GM23338 (cell line): ENCODE results near the gene ZCCHC14. TPM values are rescaled to one million over a fixed set of nuclear protein-coding genes. Genes with fewer than 3 reads are reported as not detected.

Experiments
- EZH2phosphoT487 ChIP-seq: fragments of 200-600 bp; sonication (generic); IDR thresholded peaks from one replicate; pipeline ENCODE4 v1.8.1; 2018; ENCODE audit warnings: antibody characterized with exemption; ENCODE audit not compliant: unreplicated experiment
- ZNF114 ChIP-seq: fragments of 250-450 bp; sonication (Bioruptor Pico); IDR thresholded peaks from 2 replicates; pipeline ENCODE4 v1.5.0; 2020; ENCODE audit warnings: mild to moderate bottlenecking, moderate library complexity
- ZNF331 ChIP-seq: fragments of 250-450 bp; sonication (Bioruptor Pico); IDR thresholded peaks from 2 replicates; pipeline ENCODE4 v1.5.0; 2020; ENCODE audit warnings: low read depth, mild to moderate bottlenecking, moderate library complexity
- polyA plus RNA-seq: library from polyadenylated mRNA; unstranded; fragments of >200 nt; fragmentation: Nextera tagmentation; extraction: Ambion mirVana; gene quantifications from 2 replicates; pipeline ENCODE4 v1.2.1, GENCODE V29; 2016
- total RNA-seq: library from RNA; depleted of rRNA; stranded (reverse); fragments of >200 nt; shearing (Covaris generic); gene quantifications from 2 replicates; pipeline ENCODE4 v1.2.3, GENCODE V29; 2014
- TF ChIP-seq, protein P1 (sequence below): fragments of 250-450 bp; sonication (Bioruptor Pico); IDR thresholded peaks from 2 replicates; pipeline ENCODE4 v1.5.0; 2020; ENCODE audit warnings: mild to moderate bottlenecking, moderate library complexity
- TF ChIP-seq, protein P2 (sequence below), 2 experiments: fragments of 200-600 bp in 1 of 2; sonication (generic) in 1 of 2; conservative IDR thresholded peaks; 2 replicates each; pipeline versions ENCODE4 v1.5.1 to v1.6.1; 2016 to 2017; ENCODE audit warnings: antibody characterized with exemption in 2 of 2, low read depth in 2 of 2, mild to moderate bottlenecking in 2 of 2, moderate library complexity in 1 of 2
- TF ChIP-seq, protein P3 (sequence below): IDR thresholded peaks from 2 replicates; pipeline ENCODE4 v1.6.1; 2016; ENCODE audit warnings: antibody characterized with exemption

ZCCHC14 gene
- total and polyA plus RNA-seq, 2 experiments from 2014 or later: 6.8 to 22.4 TPM

DNA sequence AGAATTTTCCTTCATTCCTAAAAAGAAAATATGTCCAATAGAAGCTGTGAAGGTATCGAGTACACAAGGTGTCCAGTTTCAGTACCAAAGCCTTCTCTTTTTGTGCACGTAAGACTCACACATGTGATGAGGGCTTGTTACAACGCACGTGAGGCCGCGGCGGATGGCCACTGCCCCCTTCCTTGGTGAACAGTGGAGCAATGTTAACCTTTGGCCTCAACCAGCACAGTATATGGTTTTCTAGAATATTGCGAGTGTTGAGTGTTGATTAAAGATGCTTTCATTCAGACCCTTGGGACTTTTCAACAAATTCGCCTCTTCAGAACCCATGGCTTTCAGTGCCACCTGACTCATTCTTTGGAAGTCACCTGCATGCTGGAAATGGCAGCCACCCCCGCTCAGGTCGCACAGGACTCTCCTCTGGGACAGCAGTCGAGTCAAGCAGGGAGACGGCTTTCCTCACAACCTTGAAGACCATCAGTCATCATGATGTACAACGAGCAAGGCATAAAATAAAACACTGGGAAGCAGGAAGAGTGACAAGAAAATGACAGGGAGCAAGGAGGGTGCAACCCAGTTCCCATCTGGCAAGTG is 86.2 kb downstream of the ZCCHC14 start (continued):
- TF ChIP-seq, protein P1, sequence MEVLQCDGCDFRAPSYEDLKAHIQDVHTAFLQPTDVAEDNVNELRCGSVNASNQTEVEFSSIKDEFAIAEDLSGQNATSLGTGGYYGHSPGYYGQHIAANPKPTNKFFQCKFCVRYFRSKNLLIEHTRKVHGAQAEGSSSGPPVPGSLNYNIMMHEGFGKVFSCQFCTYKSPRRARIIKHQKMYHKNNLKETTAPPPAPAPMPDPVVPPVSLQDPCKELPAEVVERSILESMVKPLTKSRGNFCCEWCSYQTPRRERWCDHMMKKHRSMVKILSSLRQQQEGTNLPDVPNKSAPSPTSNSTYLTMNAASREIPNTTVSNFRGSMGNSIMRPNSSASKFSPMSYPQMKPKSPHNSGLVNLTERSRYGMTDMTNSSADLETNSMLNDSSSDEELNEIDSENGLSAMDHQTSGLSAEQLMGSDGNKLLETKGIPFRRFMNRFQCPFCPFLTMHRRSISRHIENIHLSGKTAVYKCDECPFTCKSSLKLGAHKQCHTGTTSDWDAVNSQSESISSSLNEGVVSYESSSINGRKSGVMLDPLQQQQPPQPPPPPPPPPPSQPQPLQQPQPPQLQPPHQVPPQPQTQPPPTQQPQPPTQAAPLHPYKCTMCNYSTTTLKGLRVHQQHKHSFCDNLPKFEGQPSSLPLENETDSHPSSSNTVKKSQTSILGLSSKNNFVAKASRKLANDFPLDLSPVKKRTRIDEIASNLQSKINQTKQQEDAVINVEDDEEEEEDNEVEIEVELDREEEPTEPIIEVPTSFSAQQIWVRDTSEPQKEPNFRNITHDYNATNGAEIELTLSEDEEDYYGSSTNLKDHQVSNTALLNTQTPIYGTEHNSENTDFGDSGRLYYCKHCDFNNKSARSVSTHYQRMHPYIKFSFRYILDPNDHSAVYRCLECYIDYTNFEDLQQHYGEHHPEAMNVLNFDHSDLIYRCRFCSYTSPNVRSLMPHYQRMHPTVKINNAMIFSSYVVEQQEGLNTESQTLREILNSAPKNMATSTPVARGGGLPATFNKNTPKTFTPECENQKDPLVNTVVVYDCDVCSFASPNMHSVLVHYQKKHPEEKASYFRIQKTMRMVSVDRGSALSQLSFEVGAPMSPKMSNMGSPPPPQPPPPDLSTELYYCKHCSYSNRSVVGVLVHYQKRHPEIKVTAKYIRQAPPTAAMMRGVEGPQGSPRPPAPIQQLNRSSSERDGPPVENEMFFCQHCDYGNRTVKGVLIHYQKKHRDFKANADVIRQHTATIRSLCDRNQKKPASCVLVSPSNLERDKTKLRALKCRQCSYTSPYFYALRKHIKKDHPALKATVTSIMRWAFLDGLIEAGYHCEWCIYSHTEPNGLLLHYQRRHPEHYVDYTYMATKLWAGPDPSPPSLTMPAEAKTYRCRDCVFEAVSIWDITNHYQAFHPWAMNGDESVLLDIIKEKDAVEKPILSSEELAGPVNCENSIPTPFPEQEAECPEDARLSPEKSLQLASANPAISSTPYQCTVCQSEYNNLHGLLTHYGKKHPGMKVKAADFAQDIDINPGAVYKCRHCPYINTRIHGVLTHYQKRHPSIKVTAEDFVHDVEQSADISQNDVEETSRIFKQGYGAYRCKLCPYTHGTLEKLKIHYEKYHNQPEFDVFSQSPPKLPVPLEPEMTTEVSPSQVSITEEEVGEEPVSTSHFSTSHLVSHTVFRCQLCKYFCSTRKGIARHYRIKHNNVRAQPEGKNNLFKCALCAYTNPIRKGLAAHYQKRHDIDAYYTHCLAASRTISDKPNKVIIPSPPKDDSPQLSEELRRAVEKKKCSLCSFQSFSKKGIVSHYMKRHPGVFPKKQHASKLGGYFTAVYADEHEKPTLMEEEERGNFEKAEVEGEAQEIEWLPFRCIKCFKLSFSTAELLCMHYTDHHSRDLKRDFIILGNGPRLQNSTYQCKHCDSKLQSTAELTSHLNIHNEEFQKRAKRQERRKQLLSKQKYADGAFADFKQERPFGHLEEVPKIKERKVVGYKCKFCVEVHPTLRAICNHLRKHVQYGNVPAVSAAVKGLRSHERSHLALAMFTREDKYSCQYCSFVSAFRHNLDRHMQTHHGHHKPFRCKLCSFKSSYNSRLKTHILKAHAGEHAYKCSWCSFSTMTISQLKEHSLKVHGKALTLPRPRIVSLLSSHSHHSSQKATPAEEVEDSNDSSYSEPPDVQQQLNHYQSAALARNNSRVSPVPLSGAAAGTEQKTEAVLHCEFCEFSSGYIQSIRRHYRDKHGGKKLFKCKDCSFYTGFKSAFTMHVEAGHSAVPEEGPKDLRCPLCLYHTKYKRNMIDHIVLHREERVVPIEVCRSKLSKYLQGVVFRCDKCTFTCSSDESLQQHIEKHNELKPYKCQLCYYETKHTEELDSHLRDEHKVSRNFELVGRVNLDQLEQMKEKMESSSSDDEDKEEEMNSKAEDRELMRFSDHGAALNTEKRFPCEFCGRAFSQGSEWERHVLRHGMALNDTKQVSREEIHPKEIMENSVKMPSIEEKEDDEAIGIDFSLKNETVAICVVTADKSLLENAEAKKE: no peak
- TF ChIP-seq EZH2phosphoT487: no peak
- TF ChIP-seq ZNF331 (CRISPR knock-in tag): no peak
- no peak for TF ChIP-seq ZNF114
- TF ChIP-seq, protein P2, sequence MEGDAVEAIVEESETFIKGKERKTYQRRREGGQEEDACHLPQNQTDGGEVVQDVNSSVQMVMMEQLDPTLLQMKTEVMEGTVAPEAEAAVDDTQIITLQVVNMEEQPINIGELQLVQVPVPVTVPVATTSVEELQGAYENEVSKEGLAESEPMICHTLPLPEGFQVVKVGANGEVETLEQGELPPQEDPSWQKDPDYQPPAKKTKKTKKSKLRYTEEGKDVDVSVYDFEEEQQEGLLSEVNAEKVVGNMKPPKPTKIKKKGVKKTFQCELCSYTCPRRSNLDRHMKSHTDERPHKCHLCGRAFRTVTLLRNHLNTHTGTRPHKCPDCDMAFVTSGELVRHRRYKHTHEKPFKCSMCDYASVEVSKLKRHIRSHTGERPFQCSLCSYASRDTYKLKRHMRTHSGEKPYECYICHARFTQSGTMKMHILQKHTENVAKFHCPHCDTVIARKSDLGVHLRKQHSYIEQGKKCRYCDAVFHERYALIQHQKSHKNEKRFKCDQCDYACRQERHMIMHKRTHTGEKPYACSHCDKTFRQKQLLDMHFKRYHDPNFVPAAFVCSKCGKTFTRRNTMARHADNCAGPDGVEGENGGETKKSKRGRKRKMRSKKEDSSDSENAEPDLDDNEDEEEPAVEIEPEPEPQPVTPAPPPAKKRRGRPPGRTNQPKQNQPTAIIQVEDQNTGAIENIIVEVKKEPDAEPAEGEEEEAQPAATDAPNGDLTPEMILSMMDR (conservative IDR thresholded peaks at IDR 0.05; ENCODE audit: low read depth in 2 of 2): no peak
- TF ChIP-seq, protein P3, sequence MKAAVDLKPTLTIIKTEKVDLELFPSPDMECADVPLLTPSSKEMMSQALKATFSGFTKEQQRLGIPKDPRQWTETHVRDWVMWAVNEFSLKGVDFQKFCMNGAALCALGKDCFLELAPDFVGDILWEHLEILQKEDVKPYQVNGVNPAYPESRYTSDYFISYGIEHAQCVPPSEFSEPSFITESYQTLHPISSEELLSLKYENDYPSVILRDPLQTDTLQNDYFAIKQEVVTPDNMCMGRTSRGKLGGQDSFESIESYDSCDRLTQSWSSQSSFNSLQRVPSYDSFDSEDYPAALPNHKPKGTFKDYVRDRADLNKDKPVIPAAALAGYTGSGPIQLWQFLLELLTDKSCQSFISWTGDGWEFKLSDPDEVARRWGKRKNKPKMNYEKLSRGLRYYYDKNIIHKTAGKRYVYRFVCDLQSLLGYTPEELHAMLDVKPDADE: no peak
